OCI-LY7 (cell line): ENCODE data around the gene EVC. TPM values are rescaled to one million over a fixed set of nuclear protein-coding genes. Genes with fewer than 3 reads are reported as not detected.

Experiments
- BruUV-seq: library from RNA; stranded (reverse); fragments of 400-500 nt; replicated peaks from 2 replicates; lab custom pipeline; 2021; lab: Mats Ljungman, UMichigan
- CTCF ChIA-PET: fragments of 300-600 bp; sonication (Branson Sonifier 250); formaldehyde crosslinking; loops from one replicate; lab custom pipeline; 2022; ENCODE audit warnings: antibody characterized with exemption; ENCODE audit not compliant: unreplicated experiment; lab: Charles Lee
- POLR2A ChIA-PET: fragments of 300-600 bp; sonication (Branson Sonifier 250); formaldehyde crosslinking; loops from one replicate; lab custom pipeline; 2022; ENCODE audit warnings: antibody characterized with exemption; lab: Charles Lee
- DNase-seq: peaks from one replicate; pipeline ENCODE4 v3.0.0-alpha.2; 2015; ENCODE audit warnings: low spot score
- H2AFZ ChIP-seq: fragments of 200-600 bp; sonication (generic), shearing (Covaris generic); 2 replicates; pipeline ENCODE4 v1.6.1; 2014; ENCODE audit warnings: mild to moderate bottlenecking, antibody characterized with exemption, low read length, moderate library complexity
- H3K27ac ChIP-seq: fragments of 200-600 bp; sonication (generic); 2 replicates; pipeline ENCODE4 v1.5.1; 2014; ENCODE audit warnings: mixed run types, low read depth, mild to moderate bottlenecking, moderate library complexity, low read length, inconsistent platforms; ENCODE audit not compliant: poor library complexity, severe bottlenecking
- H3K36me3 ChIP-seq: fragments of 200-600 bp; sonication (generic); 2 replicates; pipeline ENCODE4 v1.6.1; 2014; ENCODE audit warnings: mild to moderate bottlenecking, antibody characterized with exemption, low read length, moderate library complexity, mixed read lengths; ENCODE audit not compliant: insufficient read depth
- H3K4me1 ChIP-seq: fragments of 200-600 bp; sonication (generic); 2 replicates; pipeline ENCODE4 v1.5.1; 2014; ENCODE audit warnings: mild to moderate bottlenecking, low read length; ENCODE audit not compliant: insufficient read depth, poor library complexity, severe bottlenecking
- H3K4me2 ChIP-seq: fragments of 200-600 bp; sonication (generic); 2 replicates; pipeline ENCODE4 v1.6.1; 2014; ENCODE audit warnings: mild to moderate bottlenecking, low read length
- H3K4me3 ChIP-seq: fragments of 200-600 bp; sonication (generic); 2 replicates; pipeline ENCODE4 v1.5.1; 2014; ENCODE audit warnings: mild to moderate bottlenecking, low read depth, low read length; ENCODE audit not compliant: poor library complexity, severe bottlenecking
- H3K79me2 ChIP-seq: fragments of 200-600 bp; sonication (generic); 2 replicates; pipeline ENCODE4 v1.6.1; 2016; ENCODE audit warnings: low read depth, mild to moderate bottlenecking, low read length, moderate library complexity, mixed read lengths; ENCODE audit not compliant: insufficient read depth
- H3K9me2 ChIP-seq: fragments of 200-600 bp; sonication (generic); 2 replicates; pipeline ENCODE4 v1.6.1; 2016; ENCODE audit warnings: mild to moderate bottlenecking, low read length, mixed read lengths; ENCODE audit not compliant: insufficient read depth
- H3K9me3 ChIP-seq: fragments of 200-600 bp; sonication (generic); 2 replicates; pipeline ENCODE4 v1.6.1; 2014; ENCODE audit warnings: mild to moderate bottlenecking, mixed run types, low read length, mixed read lengths
- H4K20me1 ChIP-seq: fragments of 200-600 bp; sonication (generic); 2 replicates; pipeline ENCODE4 v1.6.1; 2014; ENCODE audit warnings: mild to moderate bottlenecking, antibody characterized with exemption, low read length, moderate library complexity, mixed read lengths; ENCODE audit not compliant: insufficient read depth
- EZH2phosphoT487 ChIP-seq: fragments of 200-600 bp; sonication (generic); IDR thresholded peaks from 2 replicates; pipeline ENCODE4 v1.6.1; 2018; ENCODE audit warnings: low read depth, borderline replicate concordance, mild to moderate bottlenecking, mixed run types, antibody characterized with exemption, low read length, moderate library complexity, mixed read lengths
- intact Hi-C: fragments of 100-400 bp; cut with micrococcal nuclease; formaldehyde crosslinking; loops from one replicate; pipeline ENCODE4 v1.10.0; 2022; ENCODE audit not compliant: unreplicated experiment
- total RNA-seq, 2 experiments: library from RNA; depleted of rRNA in 1 of 2; stranded (reverse); fragments of >200 nt in 1 of 2; shearing (Covaris generic) in 1 of 2; gene quantifications; 2 replicates each; pipeline ENCODE4 v1.2.3, GENCODE V29; 2014 to 2022
- TF ChIP-seq, protein P1 (sequence below): fragments of 200-600 bp; sonication (generic); conservative IDR thresholded peaks from 2 replicates; pipeline ENCODE4 v1.5.1; 2014; ENCODE audit warnings: mild to moderate bottlenecking, antibody characterized with exemption, low read length, moderate library complexity, mixed read lengths

The EVC gene
- total RNA-seq, 2 experiments from 2014 or later: not detected

DNA sequence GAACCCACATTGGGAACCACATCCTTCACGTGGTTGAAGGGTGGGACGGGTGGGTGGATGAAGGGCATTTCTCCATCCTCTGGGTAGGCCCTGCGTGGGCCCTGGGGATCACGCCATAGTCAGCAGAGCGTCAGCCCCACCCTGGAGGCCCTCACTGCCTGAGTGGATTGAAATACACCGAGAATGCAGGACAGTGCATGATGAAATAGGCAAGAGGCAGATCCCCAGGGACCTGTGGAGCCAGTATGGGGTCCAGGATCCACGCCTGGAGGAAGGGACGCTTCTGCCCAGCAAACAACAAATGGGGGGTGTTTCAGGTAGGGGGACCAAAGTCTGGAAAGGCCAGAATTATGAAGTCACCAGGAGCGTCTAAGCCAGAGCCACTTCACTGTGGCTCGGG lies 19.4 kb downstream of the EVC start:
- no peaks in the 10 kb centered on the region for H3K79me2 ChIP-seq
- DNase-seq: no peak
- no peak for TF ChIP-seq EZH2phosphoT487
- TF ChIP-seq, protein P1, sequence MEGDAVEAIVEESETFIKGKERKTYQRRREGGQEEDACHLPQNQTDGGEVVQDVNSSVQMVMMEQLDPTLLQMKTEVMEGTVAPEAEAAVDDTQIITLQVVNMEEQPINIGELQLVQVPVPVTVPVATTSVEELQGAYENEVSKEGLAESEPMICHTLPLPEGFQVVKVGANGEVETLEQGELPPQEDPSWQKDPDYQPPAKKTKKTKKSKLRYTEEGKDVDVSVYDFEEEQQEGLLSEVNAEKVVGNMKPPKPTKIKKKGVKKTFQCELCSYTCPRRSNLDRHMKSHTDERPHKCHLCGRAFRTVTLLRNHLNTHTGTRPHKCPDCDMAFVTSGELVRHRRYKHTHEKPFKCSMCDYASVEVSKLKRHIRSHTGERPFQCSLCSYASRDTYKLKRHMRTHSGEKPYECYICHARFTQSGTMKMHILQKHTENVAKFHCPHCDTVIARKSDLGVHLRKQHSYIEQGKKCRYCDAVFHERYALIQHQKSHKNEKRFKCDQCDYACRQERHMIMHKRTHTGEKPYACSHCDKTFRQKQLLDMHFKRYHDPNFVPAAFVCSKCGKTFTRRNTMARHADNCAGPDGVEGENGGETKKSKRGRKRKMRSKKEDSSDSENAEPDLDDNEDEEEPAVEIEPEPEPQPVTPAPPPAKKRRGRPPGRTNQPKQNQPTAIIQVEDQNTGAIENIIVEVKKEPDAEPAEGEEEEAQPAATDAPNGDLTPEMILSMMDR: no peak
- no peak overlapping the region for H3K4me3 ChIP-seq
- H3K9me3 ChIP-seq: no peaks in the 10 kb centered on the region
- no peak overlapping the region for H2AFZ ChIP-seq
- ChIA-PET CTCF (no interaction called here), POLR2A (no interaction called here)
- no peaks in the 10 kb centered on the region for H4K20me1 ChIP-seq
- intact Hi-C loops: no loop called here
- no peak overlapping the region for H3K27ac ChIP-seq
- no peak overlapping the region for H3K4me2 ChIP-seq
- no peaks in the 10 kb centered on the region for H3K9me2 ChIP-seq
- no peaks in the 10 kb centered on the region for H3K4me1 ChIP-seq
- BruUV-seq: no TSS peak
- H3K36me3 ChIP-seq: no peaks in the 10 kb centered on the region

DNA sequence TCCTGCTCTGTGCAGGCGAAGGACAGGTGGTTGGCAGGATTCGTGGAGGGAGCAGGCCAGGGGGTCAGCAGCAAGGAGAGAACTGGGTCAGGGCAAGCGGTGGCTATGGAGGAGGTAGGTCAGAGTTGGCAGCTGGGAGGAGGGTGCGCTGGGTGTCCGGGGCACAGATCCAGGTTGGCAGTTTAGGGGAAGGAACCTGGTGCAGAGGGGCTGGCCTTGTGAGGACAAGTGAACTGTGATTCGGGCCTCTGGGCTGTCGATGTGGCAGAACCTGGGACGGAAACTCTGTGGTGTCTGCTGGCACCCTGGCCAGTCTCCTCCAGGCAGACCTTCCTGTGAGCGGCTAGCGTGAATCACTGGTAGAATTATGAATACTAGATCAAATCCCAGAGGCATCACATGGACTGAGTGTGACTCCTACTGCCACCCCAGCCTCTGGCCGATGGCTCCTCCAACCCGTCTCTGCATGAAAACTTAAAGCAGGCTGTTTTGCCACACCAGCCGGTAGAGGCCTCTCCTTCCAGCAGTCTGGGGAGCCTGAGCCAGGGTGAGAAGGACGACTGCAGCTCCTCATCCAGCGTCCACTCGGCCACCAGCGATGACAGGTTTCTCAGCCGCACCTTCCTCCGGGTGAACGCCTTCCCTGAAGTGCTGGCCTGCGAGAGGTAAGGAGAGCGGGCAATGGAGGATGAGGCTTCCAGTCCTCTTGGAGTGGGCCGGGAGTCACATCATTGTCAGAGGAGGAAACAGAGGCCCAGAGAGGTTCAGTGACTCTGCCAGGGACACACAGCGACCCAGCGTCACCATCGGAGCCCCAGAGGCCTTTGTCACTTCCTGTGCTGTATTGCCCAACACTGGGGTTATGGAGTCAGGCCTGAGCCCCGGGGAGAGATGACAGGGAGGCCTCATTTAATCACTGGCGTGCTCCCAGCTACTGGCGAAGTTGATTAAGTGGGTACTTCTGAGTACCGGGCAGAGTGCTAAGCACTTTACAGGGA lies 20.3 kb downstream of the EVC start:
- Histone ChIP-seq H3K4me1 (no peaks in the 10 kb centered on the region), H3K79me2 (no peaks in the 10 kb centered on the region), H2AFZ (no peak overlapping the region), H3K9me3 (no peaks in the 10 kb centered on the region), H4K20me1 (no peaks in the 10 kb centered on the region), H3K9me2 (no peaks in the 10 kb centered on the region), H3K4me2 (no peak overlapping the region), H3K4me3 (no peak overlapping the region), H3K36me3 (no peaks in the 10 kb centered on the region), H3K27ac (no peak overlapping the region)
- DNase-seq: no peak
- ChIA-PET CTCF (no interaction called here), POLR2A (interaction anchor here (0.7 kb wide), 1 partner anchor 129 kb away, joined by 3 read pairs; no protein-coding TSS in a partner anchor)
- TF ChIP-seq, protein P1: no peak
- TF ChIP-seq EZH2phosphoT487: no peak
- no TSS peak for BruUV-seq
- intact Hi-C loops: no loop called here

DNA sequence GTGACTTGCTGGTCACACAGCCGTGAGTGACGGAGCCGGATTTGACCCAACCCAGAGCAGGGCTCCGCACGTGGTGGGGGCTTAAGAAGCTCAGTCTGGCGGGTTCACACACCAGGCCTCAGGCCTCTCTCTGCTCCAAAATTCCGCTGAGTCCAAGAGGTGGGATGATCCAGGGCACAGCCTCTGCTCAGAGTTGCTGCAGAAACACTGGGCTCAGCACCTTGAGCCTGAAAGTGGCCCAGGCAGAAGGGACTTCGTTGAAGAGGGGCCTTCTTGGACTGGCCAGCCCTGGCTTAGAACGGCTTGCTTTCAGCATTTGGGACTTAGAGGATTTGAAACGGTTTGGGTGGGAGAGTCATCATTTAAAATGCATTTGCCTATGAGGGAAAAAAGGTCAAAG lies 21.2 kb downstream of the EVC start:
- TF ChIP-seq EZH2phosphoT487: no peak
- TF ChIP-seq, protein P1: no peak
- no peak overlapping the region for H2AFZ ChIP-seq
- ChIA-PET CTCF (no interaction called here), POLR2A (no interaction called here)
- no peak overlapping the region for H3K27ac ChIP-seq
- H3K9me3 ChIP-seq: no peaks in the 10 kb centered on the region
- no peaks in the 10 kb centered on the region for H4K20me1 ChIP-seq
- no peak overlapping the region for H3K4me2 ChIP-seq
- H3K36me3 ChIP-seq: no peaks in the 10 kb centered on the region
- no peaks in the 10 kb centered on the region for H3K9me2 ChIP-seq
- no peaks in the 10 kb centered on the region for H3K79me2 ChIP-seq
- intact Hi-C loops: no loop called here
- BruUV-seq: no TSS peak
- H3K4me1 ChIP-seq: no peaks in the 10 kb centered on the region
- no peak overlapping the region for H3K4me3 ChIP-seq
- no peak for DNase-seq
